G401 (cell line): Measurements from ENCODE around the gene MSL1. TPM values are rescaled to one million over a fixed set of nuclear protein-coding genes. Genes with fewer than 3 reads are reported as not detected.

Source experiments
- DNase-seq: peaks from one replicate; pipeline ENCODE4 v3.0.0-alpha.2; 2015; ENCODE audit warnings: low spot score
- in situ Hi-C: cut with HindIII; loops from 2 replicates; pipeline ENCODE4 v1.10.0; 2016; ENCODE audit warnings: low sequenced_read_pairs, mixed read lengths
- total RNA-seq: library from RNA; depleted of rRNA; stranded (reverse); fragments of >200 nt; shearing (Covaris generic); gene quantifications from 2 replicates; pipeline ENCODE4 v1.2.3, GENCODE V29; 2014; rRNA removed

The MSL1 gene, protein sequence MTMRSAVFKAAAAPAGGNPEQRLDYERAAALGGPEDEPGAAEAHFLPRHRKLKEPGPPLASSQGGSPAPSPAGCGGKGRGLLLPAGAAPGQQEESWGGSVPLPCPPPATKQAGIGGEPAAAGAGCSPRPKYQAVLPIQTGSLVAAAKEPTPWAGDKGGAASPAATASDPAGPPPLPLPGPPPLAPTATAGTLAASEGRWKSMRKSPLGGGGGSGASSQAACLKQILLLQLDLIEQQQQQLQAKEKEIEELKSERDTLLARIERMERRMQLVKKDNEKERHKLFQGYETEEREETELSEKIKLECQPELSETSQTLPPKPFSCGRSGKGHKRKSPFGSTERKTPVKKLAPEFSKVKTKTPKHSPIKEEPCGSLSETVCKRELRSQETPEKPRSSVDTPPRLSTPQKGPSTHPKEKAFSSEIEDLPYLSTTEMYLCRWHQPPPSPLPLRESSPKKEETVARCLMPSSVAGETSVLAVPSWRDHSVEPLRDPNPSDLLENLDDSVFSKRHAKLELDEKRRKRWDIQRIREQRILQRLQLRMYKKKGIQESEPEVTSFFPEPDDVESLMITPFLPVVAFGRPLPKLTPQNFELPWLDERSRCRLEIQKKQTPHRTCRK
- 67.9 and 80.5 TPM in 2 replicates for total RNA-seq

DNA sequence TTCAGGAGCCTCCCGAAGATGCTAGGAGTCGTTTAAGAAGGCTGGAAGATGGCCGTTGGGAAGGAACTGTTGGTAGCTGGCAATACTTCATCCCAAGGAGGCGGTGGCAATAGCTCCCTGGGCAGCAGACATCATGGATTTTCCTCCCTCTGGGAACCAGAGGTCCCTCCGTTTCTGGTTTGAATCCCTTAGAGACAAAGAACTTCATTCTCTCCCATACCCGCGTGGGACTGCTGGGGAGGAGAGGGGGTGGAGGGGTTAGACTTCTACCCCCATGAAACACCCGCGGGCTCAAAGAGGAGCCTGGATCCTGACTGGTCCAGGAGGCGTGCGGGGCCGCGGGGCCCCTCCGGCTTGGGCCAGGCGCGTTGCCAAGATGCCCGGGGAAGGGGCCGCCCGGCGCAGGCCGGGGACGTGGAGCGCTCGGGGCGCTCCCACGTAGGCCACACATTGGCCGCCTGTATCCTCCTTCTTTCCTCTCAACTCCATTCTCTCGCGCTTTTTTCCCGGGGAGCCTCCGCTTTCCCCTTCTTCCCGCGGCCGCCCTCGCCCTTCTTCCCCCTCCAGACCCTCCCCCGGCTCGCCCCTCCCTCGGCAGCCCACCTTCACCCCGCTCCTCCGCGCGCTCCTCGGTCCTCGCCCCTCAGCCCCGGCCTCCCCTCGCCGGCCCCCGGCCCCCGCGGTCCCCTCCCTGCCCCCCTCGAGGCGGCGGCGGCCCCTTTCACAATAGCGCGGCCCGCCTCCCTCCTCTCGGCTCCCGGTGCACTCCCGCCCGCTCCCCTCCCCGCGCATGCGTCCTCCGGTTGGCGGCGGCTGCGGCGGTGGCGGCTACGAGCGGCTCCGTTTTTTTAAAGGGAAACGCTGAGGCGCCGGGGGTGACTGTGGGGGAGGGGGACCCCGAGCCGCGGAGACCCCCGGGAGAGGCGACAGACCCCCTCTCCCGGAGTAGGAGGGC lies at the start of gene MSL1:
TSS of gene MSL1 (plus strand) at position 791 of the 955 bp plus-strand sequence. CDS start 642 bp downstream, outside the sequence.
- peak; percentile 81 for DNase-seq
- in situ Hi-C loops, result no loop called here

DNA sequence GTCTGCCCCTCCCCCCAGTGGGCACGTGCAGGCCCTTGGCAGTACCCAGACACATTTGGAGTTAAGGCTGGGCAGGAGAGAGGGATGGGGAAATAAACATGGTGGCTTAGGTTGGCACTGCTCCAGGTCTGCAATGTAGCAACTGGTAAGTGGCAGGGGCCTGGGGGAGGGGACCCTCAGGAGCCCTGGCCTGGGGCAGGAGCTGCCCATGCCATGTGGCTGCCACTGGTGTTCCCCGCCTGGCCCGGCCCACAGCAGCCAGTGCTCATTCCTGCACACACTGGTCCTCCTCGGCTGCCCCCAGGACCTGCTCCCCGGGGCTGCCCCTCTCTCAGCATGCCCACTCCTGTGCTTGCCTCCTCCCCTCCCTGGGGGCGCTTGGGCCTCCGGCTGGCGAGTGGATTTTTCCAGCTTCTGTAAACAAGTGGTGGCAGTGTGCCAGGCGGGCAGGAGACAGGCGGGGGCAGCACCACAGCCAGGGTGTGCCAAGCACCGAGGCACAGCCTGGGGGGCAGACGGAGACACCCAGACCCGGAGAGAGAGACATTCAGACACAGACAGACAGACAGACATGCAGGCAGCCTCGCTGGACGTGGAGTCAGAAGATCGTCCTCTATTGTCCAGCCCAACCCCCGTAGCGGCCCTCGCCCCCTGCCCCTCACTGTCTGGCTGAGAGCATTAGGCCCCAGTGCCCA lies 49.6 kb upstream of the MSL1 start:
- in situ Hi-C loops, result loop anchor here (5.0 to 25.0 kb wide), 2 partner anchors 105 to 240 kb away; partner anchors contain the start of genes RAPGEFL1 and RARA
- peak; percentile 83 for DNase-seq

DNA sequence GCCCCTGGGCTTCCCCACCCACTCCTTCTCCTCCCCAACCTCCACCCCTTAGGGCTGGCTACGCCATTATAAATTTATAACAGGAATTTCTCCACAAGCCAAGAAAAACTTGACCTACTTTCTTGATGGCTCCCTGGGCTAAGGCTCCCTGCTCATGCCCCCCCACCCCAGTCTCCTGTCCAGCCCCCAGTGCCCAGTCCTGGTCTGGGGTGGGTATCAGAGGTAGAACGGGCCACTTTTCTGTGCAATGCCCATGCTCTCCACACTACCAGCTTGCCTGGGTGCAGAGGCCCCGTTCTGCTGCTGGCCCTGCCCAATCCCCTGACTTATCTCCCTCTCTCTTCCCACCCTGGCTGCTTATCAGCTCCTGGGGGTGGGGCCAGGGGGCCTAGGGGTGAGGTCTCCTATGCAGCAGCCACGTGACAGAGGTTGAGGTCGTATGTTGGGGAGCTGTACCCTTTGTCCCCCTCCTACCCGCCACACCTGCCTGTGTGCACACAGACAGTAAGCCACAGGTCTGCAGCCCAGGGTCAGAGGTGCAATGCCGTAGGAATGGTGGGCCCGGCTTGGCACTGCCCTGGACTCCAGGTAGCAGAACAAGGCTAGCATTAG lies 48.9 kb upstream of the MSL1 start:
- DNase-seq, result peak; percentile 59
- in situ Hi-C loops, result loop anchor here (5.0 to 25.0 kb wide), 2 partner anchors 104 to 239 kb away; partner anchors contain the start of genes RAPGEFL1 and RARA

DNA sequence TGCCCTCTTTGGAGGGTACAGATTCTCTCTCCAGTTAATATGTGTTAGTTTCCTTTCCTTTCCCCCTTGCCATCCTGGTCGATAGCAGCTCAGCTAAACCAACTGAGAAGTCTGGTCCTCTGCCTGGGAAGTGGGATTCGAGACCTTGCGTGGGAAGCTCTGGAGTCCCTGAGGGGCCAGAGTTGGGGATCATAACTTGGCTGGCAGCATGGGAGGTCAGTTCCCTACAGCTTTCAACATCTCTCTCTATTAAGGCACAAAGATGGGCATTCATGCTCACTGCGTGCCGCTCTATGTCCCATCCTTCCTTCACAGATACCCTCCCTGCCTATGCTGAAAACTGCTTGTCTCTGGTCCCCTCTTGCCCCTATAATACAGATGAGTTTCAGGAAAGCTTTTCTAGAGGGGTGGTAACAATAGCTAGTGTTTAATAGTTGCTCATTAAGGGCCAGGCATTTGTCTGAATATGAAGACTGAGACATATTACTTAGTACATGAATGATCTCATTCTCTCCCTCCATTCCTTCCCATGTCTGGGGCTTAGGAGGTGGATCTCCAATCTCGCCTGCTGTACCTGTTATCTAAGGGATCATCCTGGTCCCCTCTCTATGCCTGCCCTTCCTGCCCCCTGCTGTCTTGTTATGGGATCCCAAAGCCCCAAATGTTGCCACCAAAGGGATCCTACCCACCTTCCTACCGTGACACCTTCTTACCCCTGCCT lies 48.2 kb upstream of the MSL1 start:
- DNase-seq, result no peak
- in situ Hi-C loops, result loop anchor here (5.0 to 25.0 kb wide), 2 partner anchors 104 to 239 kb away; partner anchors contain the start of genes RAPGEFL1 and RARA

DNA sequence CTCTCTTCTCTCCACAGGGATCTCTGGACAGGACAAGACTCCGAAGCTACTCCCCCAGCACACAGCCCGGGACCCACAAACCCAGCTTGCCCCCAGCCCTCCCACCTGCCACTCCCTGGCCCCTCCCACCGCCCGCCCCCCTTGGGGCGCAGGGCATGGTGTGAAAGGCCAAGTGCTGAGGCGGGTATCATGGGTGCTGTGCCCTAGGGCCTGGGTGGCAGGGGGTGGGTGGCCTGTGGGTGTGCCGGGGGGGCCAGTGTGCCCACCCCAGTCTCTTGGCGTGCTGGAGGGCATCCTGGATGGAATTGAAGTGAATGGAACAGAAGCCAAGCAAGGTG lies 47.6 kb upstream of the MSL1 start:
- in situ Hi-C loops, result loop anchor here (5.0 to 25.0 kb wide), 2 partner anchors 103 to 238 kb away; partner anchors contain the start of genes RAPGEFL1 and RARA
- DNase-seq, result no peak

DNA sequence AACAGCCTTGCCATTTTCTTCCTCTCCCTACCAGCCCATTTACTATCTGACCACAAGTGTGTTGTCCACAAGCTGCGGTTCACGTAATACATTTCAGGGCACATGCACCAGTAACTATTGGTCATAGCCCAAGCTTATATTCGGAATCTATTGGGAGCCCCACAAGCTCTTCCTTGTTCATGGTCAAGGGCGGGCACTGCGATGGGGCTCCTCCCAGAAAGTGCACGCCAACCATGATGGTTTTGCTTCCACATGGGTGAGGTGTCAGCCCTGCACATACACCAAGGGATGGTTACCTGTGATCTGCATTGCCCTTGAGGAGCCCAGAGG lies 46.9 kb upstream of the MSL1 start:
- in situ Hi-C loops, result loop anchor here (5.0 to 25.0 kb wide), 2 partner anchors 102 to 237 kb away; partner anchors contain the start of genes RAPGEFL1 and RARA

DNA sequence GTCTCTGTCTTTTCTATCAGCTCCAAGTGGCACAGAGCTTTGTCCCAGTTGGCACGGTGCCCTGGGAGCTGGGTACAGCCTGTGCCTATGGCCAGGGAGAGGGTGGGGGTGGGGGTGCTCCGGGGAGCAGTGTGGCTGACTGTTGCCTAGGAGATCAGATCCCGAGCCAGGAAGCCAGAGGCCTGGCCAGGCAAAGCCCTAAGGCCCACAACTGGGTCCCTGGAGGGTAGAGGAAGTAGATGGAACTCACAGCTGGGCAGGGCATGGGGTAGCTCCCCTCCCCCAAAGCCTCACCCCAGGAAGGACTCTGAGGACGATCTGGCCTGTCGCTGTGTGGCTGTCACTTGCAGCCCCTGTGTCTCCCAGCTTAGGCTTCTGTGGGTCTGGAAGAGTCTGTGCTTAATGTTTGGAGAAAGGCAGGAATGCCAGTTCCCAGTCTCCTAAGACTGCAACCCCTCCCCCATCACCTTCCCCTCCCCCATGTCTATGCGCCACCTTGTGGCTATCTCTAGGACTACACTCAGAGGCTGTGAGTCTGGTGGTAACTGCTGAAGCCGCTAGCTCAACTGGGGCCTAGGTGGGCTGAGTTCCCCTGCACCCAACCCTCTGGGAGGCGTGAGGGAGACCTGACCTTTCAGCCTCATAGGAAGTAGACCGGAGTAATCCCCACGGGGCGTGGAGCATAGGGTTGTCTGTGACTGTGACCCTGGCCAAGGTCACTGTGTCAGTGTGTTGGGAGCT lies 46.4 kb upstream of the MSL1 start:
- peak; percentile 84 for DNase-seq
- in situ Hi-C loops, result no loop called here

More for the DNA sequence above, 46.9 kb upstream of the MSL1 start:
- DNase-seq, result no peak

DNA sequence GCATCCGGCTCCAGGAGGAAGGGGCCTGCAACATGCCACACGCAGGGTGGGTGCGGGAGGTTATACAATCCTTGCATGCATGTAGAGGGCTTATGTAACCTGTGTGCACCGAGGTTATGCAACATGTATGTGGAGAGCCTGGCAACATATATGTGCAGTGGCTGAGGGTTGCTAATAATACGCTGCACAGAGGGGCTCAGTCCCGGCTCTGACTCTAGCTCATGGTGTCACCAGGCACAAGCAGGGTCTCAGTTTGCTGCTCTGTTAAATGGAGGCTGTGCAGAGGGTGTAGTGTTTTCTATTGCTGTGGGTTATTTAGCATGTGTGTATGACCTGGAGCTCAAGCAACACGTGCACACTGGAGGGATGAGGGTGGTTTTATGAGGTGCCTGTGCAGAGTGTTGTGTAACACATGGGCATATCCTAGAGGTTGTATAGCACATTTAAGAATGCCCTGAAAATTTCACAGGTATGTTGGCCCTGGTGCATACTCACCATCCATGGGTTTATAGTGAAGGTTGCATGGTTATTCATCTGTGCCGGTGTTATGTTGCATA lies 45.8 kb upstream of the MSL1 start:
- DNase-seq, result peak; percentile 46
- in situ Hi-C loops, result no loop called here

DNA sequence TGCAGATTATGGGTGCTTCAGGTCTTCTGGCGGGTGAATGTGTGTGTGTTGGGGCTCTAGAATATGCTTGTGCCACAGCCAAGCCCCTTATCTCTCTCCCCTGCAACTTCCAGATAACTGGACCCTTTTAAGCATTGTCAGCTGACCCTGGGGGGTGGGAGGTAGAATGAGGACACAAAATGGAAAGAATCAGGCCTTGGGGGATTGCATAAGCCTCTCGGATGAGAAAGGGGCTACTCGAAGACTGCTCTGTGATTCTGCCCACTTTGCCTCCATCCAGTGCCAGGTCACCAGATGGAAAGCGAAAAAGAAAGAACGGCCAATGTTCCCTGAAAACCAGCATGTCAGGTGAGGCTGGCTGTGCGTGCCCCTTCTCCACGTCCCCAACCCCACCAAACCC lies 45.2 kb upstream of the MSL1 start:
- peak; percentile 83 for DNase-seq
- in situ Hi-C loops, result no loop called here

DNA sequence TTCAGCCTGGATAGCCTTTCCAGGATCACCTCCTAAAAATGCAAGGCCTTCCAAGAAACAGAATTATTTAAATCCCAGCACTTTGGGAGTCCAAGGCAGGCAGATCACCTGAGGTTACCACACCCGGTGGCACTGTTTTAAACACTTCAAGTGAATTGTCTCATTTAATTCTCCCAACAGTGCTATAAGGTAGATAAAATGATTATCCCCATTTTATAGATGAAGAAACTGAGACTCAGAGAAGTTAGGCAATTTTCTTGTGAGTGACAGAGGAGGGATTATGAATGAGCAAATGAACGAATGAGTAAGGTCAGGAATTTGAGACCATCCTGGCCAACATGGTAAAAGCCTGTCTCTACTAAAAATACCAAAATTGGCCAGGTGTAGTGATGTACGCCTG lies 42.2 kb upstream of the MSL1 start:
- in situ Hi-C loops, result no loop called here

DNA sequence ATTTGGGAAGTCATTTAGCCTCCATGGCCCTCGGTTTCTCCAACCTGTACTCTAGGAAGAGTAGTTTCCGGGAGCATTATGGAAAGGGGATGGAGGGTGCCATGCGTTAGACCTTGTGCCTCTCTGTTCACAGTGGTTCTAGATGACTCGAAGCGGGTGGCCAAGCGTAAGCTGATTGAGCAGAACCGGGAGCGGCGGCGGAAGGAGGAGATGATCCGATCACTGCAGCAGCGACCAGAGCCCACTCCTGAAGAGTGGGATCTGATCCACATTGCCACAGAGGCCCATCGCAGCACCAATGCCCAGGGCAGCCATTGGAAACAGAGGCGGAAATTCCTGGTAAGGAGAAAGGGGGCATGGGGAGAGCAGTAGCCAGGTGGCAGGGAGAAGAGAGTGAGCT lies 37.3 kb upstream of the MSL1 start:
- DNase-seq, result no peak
- in situ Hi-C loops, result no loop called here

More for the DNA sequence above, 42.2 kb upstream of the MSL1 start:
- no peak for DNase-seq

DNA sequence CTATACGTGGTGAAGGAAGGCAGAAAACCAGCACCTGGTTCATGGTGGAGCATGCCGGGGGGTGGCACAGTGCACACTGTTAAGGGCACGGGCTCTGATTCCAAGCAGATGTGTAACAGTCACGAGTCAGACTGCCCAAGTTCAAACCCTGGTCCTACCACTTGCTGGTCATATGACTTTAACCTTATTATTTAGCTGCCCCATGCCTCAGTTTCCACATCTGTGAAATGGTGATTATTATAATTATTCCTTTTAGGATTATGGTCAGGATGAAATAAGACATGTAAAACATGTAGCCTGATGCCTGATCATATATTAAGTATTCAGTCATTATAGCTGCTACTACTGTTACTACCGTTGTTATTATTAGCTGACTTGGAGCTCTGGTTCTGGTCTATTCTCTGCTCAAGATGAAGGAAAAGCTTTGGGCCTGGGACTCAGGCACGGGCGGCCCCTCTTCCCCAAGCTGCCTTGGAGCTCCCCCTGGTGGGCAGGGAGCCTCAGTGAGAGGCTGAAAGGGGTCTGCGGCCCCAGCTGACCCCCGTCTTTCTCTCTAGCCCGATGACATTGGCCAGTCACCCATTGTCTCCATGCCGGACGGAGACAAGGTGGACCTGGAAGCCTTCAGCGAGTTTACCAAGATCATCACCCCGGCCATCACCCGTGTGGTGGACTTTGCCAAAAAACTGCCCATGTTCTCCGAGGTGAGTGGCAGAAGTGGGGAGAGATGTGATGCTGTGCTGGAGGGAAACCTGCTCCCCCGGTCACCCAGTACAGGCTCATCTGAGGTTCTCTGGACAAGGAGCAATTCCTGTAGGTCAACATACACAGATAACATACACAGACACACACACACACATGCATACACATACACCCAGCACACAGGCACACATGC lies 35.4 kb upstream of the MSL1 start:
- in situ Hi-C loops, result no loop called here
- DNase-seq, result peak; percentile 56

DNA sequence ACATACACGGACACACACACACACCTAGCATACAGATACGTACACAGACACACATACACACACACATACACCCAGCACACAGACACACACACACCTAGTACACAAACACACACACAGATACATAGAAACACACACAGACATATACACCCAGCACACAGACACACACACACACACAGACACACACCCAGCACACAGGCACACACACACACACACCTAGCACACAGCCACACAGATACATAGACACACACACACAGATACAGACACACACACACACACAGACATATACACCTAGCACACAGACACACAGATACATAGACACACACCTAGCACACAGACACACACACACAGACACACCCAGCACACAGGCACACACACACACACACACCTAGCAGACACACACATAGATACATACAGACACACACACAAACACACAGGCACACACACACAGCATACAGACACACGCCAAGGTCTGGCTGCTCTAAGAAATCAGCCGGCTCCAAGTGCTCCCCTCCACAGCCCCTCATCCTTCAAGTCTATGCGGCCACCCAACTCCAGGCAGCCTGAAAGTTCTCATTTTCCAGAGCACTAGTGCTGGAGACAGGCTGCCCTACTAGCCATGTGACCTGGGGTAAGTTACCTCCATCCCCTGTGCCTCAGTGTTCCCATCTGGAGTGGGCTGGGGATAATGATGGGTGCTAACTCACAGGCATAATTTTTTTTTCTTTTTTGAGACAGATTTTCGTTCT lies 34.5 kb upstream of the MSL1 start:
- no peak for DNase-seq
- in situ Hi-C loops, result no loop called here

DNA sequence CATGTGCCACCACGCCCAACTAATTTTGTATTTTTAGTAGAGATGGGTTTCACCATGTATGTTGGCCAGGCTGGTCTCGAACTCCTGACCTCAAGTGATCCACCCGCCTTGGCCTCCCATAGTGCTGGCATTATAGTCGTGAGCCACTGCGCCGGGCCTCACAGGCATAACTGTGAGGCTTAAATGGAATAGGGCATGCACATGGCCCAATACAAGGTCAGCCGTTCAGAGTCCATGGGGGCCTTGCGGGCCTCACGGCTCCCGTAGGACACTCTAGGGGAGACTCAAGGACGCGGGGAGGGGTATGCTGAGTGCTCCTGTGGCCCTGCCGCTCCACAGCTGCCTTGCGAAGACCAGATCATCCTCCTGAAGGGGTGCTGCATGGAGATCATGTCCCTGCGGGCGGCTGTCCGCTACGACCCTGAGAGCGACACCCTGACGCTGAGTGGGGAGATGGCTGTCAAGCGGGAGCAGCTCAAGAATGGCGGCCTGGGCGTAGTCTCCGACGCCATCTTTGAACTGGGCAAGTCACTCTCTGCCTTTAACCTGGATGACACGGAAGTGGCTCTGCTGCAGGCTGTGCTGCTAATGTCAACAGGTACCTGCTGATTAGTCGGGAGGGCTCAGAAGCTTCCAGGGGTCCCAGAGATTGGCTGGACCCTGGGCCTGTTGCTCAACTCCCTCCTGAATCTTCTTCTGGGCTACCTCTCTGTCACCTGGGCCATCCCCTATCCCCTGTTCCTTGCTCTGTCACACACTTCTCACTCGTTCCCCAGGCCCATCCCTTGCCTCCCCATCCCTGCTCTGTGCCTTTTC lies 33.7 kb upstream of the MSL1 start:
- in situ Hi-C loops, result no loop called here
- no peak for DNase-seq
